HepG2 (cell line): ENCODE data around the gene FAM219A. TPM values are rescaled to one million over a fixed set of nuclear protein-coding genes. Genes with fewer than 3 reads are reported as not detected.

Source experiments
- CCDC6 ChIP-seq: sonication (generic); formaldehyde crosslinking; IDR thresholded peaks from 2 replicates; pipeline ENCODE4 v1.8.1; 2022; ENCODE audit warnings: mild to moderate bottlenecking, missing genetic modification reagents, moderate library complexity
- ERF ChIP-seq: IDR thresholded peaks from 2 replicates; pipeline ENCODE4 v1.6.1; 2018; ENCODE audit warnings: missing biosample characterization, missing genetic modification reagents
- GABPA ChIP-seq, 2 experiments: IDR thresholded peaks; 2 replicates each; pipeline ENCODE4 v1.6.1; 2011 to 2016; ENCODE audit warnings: low read depth in 2 of 2, low read length in 1 of 2, missing biosample characterization in 1 of 2, missing genetic modification characterization in 1 of 2
- GZF1 ChIP-seq: sonication (generic); formaldehyde crosslinking; IDR thresholded peaks from 2 replicates; pipeline ENCODE4 v1.5.1; 2020; ENCODE audit warnings: mild to moderate bottlenecking, missing genetic modification reagents
- KLF13 ChIP-seq: sonication (generic); formaldehyde crosslinking; IDR thresholded peaks from 2 replicates; pipeline ENCODE4 v1.4.0; 2020; ENCODE audit warnings: mild to moderate bottlenecking, missing genetic modification reagents
- MED13 ChIP-seq: sonication (generic); formaldehyde crosslinking; IDR thresholded peaks from 2 replicates; pipeline ENCODE4 v1.5.0; 2020; ENCODE audit warnings: missing genetic modification reagents
- MYC ChIP-seq: sonication (generic); formaldehyde crosslinking; IDR thresholded peaks from 2 replicates; pipeline ENCODE4 v1.9.0; 2021; ENCODE audit warnings: missing genetic modification reagents, borderline replicate concordance
- PPARG ChIP-seq: conservative IDR thresholded peaks from 2 replicates; pipeline ENCODE4 v1.6.1; 2016; ENCODE audit warnings: missing biosample characterization, missing genetic modification reagents
- PRPF4 ChIP-seq: fragments of 200-400 bp; formaldehyde crosslinking; IDR thresholded peaks from 2 replicates; pipeline ENCODE4 v1.6.1; 2016; ENCODE audit warnings: low read length, low read depth; ENCODE audit not compliant: poor library complexity, severe bottlenecking
- SMAD3 ChIP-seq: sonication (generic); formaldehyde crosslinking; IDR thresholded peaks from 2 replicates; pipeline ENCODE4 v1.4.0; 2020; ENCODE audit warnings: missing genetic modification reagents
- SPEN ChIP-seq: sonication (generic); formaldehyde crosslinking; IDR thresholded peaks from 2 replicates; pipeline ENCODE4 v1.5.1; 2020; ENCODE audit warnings: low read depth, mild to moderate bottlenecking, missing genetic modification reagents
- TEAD2 ChIP-seq: sonication (generic); formaldehyde crosslinking; IDR thresholded peaks from 2 replicates; pipeline ENCODE4 v1.9.0; 2021; ENCODE audit warnings: missing genetic modification reagents
- ZBTB3 ChIP-seq: sonication (generic); formaldehyde crosslinking; IDR thresholded peaks from 2 replicates; pipeline ENCODE4 v1.4.0; 2020; ENCODE audit warnings: low read depth, mild to moderate bottlenecking, moderate library complexity, missing genetic modification reagents, borderline replicate concordance
- ZIK1 ChIP-seq: sonication (generic); formaldehyde crosslinking; IDR thresholded peaks from 2 replicates; pipeline ENCODE4 v1.5.0; 2020; ENCODE audit warnings: mild to moderate bottlenecking, low read depth, missing genetic modification reagents, borderline replicate concordance
- ZNF282 ChIP-seq: fragments of 450-650 bp; IDR thresholded peaks from 2 replicates; pipeline ENCODE4 v1.6.1; 2018; ENCODE audit not compliant: partially characterized antibody
- ZNF552 ChIP-seq: sonication (generic); formaldehyde crosslinking; IDR thresholded peaks from 2 replicates; pipeline ENCODE4 v1.9.0; 2022; ENCODE audit warnings: missing genetic modification reagents, mild to moderate bottlenecking, borderline replicate concordance
- polyA plus RNA-seq, 8 experiments: library from polyadenylated mRNA; depleted of rRNA in 3 of 8; stranded (reverse) in 7 of 8; unstranded in 1 of 8; fragments of >200 nt; fragmentation: Illumina TruSeq in 4 of 8; extraction: Trizol in 4 of 8; gene quantifications; 2 replicates each; pipeline versions ENCODE4 v1.2.1 to v1.2.3, GENCODE V29; 2011 to 2016; ENCODE audit warnings: low read depth in 4 of 8, missing spikeins in 1 of 8, mixed read lengths in 1 of 8; ENCODE audit not compliant: insufficient read depth in 1 of 8
- total RNA-seq, 5 experiments: library from RNA; depleted of rRNA; stranded (reverse); fragments of >200 nt; fragmentation: Illumina TruSeq; extraction: Trizol; gene quantifications; 2 replicates each; pipeline ENCODE4 v1.2.3, GENCODE V29; 2016; ENCODE audit warnings: low read depth in 1 of 5
- TF ChIP-seq, protein P1 (sequence below): sonication (generic); formaldehyde crosslinking; IDR thresholded peaks from 2 replicates; pipeline ENCODE4 v1.8.0; 2022; ENCODE audit warnings: mild to moderate bottlenecking, missing genetic modification reagents
- TF ChIP-seq, protein P2 (sequence below): sonication (generic); formaldehyde crosslinking; IDR thresholded peaks from 2 replicates; pipeline ENCODE4 v1.5.1; 2020; ENCODE audit warnings: mild to moderate bottlenecking, missing genetic modification reagents, borderline replicate concordance
- TF ChIP-seq, protein P3 (sequence below): sonication (generic); formaldehyde crosslinking; IDR thresholded peaks from 2 replicates; pipeline ENCODE4 v1.4.0; 2020; ENCODE audit warnings: missing genetic modification reagents

FAM219A gene
- total and polyA plus RNA-seq, 2 of the 13 experiments (the other 11 are each of a cell fraction or from before 2014, with no cell fraction given), result 3.9 to 6.4 TPM

DNA sequence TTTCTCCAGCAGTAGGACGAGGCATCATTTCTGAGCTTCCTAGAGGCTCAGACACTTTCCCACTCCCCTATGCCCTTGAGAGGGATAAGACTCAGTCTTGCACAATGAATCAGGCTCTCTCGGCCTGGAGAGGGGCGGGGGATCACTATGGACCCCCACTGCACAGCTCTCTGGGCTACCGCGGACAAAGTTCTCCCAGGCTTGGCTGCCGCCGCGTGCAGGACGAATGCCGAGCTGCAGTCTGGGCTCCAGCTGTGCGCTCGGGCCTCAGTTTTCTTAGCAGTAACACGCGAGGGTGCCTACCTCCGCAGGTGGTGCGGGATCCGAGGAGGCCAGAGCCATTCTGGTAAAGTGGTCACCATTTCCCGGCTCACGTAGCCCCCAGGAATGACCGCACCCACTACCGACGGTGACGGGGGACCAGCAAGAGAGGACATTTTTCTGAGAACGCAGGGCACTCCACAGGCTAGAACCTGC lies 78.3 kb downstream of the FAM219A start (continued):
- TF ChIP-seq, protein P1, sequence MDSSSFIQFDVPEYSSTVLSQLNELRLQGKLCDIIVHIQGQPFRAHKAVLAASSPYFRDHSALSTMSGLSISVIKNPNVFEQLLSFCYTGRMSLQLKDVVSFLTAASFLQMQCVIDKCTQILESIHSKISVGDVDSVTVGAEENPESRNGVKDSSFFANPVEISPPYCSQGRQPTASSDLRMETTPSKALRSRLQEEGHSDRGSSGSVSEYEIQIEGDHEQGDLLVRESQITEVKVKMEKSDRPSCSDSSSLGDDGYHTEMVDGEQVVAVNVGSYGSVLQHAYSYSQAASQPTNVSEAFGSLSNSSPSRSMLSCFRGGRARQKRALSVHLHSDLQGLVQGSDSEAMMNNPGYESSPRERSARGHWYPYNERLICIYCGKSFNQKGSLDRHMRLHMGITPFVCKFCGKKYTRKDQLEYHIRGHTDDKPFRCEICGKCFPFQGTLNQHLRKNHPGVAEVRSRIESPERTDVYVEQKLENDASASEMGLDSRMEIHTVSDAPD, result peak; percentile 45; the same call in 1 of the 2 replicates
- TF ChIP-seq KLF13 (peak; percentile 7; the same call in 1 of the 2 replicates), ZIK1 (CRISPR knock-in tag) (no peak), PPARG (CRISPR knock-in tag) (no peak), ERF (CRISPR knock-in tag) (no peak), MED13 (CRISPR knock-in tag) (no peak), SMAD3 (0 out of 2 replicates have a peak, but pooled peaks have one; percentile 1), ZNF552 (CRISPR knock-in tag) (peak; percentile 30; the same call in 1 of the 2 replicates), SPEN (CRISPR knock-in tag) (no peak; the same call in 1 of the 2 replicates), ZNF282 (no peak), PRPF4 (peak; percentile 62), CCDC6 (CRISPR knock-in tag) (no peak), GABPA (IDR thresholded peaks at IDR 0.05; ENCODE audit: low read depth, low read length) (no peak), GABPA (CRISPR knock-in tag; IDR thresholded peaks at IDR 0.05; ENCODE audit: low read depth) (no peak), TEAD2 (CRISPR knock-in tag) (no peak), ZBTB3 (CRISPR knock-in tag) (0 out of 2 replicates have a peak, but pooled peaks have one; percentile 12), GZF1 (CRISPR knock-in tag) (0 out of 2 replicates have a peak, but pooled peaks have one; percentile 76), MYC (CRISPR knock-in tag) (peak; percentile 0; the same call in 1 of the 2 replicates)
- TF ChIP-seq, protein P2, sequence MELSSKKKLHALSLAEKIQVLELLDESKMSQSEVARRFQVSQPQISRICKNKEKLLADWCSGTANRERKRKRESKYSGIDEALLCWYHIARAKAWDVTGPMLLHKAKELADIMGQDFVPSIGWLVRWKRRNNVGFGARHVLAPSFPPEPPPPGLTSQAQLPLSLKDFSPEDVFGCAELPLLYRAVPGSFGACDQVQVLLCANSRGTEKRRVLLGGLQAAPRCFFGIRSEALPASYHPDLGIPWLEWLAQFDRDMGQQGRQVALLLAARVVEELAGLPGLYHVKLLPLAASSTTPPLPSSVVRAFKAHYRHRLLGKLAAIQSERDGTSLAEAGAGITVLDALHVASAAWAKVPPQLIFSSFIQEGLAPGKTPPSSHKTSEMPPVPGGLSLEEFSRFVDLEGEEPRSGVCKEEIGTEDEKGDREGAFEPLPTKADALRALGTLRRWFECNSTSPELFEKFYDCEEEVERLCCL, result peak; percentile 23; the same call in 1 of the 2 replicates
- TF ChIP-seq, protein P3, sequence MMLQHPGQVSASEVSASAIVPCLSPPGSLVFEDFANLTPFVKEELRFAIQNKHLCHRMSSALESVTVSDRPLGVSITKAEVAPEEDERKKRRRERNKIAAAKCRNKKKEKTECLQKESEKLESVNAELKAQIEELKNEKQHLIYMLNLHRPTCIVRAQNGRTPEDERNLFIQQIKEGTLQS, result no peak
